OCI-LY3 (cell line): ENCODE results near the gene MPV17L2.

Experiments
- CTCF ChIP-seq: fragments of 200-600, 300-600 bp; sonication (generic); IDR thresholded peaks from 2 replicates; pipeline ENCODE4 v1.5.1; 2014; ENCODE audit warnings: antibody characterized with exemption, low read length, low read depth
- EZH2phosphoT487 ChIP-seq: fragments of 200-600 bp; shearing (Covaris generic); IDR thresholded peaks from 2 replicates; pipeline ENCODE4 v1.6.1; 2018; ENCODE audit warnings: antibody characterized with exemption, mixed run types, low read depth

DNA sequence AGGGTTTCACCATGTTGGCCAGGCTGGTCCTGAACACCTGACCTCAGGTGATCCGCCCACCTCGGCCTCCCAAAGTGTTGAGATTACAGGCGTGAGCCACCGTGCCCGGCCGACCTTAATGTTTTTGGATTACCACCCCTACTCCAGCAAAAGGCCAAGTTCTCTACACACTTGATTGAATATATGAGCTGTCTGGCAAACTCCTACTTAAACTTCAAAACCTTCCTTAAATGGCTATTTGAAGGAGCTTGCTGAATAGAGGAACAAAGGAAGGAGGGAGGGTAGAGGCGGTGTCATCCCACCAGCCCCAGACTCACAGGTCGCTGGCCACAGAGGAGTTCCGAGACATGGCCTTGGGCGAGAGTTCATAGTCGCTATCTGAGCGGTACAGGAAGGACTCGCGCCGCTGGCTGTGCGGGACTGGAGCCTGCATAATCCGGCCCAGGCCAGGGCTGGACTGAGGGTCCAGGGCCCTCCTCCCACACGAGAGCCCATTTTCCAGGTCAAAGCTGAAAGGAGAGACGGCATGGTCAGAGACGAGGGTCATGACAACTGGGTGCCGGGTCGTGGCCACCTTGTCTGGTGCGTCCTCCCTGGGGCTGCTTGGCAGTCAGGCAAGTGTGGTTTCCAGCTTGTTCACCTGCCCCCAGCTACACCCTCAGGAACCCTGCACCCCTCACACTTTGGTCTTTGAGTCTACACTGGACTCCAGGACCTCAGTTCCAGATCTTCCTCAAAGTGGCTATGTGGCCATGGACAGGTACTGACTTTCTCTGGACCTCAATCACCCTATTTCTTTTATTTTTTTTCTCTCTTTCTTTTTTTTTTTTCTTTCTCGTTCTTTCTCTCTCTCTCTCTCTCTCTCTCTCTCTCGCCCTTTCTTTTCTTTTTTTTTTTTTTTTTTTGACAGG is 29.1 kb downstream of the MPV17L2 start:
- TF ChIP-seq CTCF: no peak
- TF ChIP-seq EZH2phosphoT487: no peak
